ENCODE data around the gene TRIO. TPM values are rescaled to one million over a fixed set of nuclear protein-coding genes. Genes with fewer than 3 reads are reported as not detected.

The TRIO gene
- total and polyA plus RNA-seq, 10 of the 15 experiments (the other 5 are each of a cell fraction or from before 2014, with no cell fraction given): 5.1 to 96.4 (median 44.6) TPM

- TF ChIP-seq NFYB (IDR thresholded peaks at IDR 0.05; ENCODE audit: insufficient read depth, low read depth, low read length) (no peak), MEF2A (IDR thresholded peaks at IDR 0.05; ENCODE audit: insufficient read depth, low read depth, low read length) (no peak), NRF1 (conservative IDR thresholded peaks at IDR 0.05; ENCODE audit: low read depth, low read length) (no peak), IKZF2 (IDR thresholded peaks at IDR 0.05) (no peak), CEBPB (IDR thresholded peaks at IDR 0.05; ENCODE audit: borderline replicate concordance in 1 of 2, low read depth in 2 of 2, low read length in 2 of 2) (no peak)
- TF ChIP-seq, protein P1, sequence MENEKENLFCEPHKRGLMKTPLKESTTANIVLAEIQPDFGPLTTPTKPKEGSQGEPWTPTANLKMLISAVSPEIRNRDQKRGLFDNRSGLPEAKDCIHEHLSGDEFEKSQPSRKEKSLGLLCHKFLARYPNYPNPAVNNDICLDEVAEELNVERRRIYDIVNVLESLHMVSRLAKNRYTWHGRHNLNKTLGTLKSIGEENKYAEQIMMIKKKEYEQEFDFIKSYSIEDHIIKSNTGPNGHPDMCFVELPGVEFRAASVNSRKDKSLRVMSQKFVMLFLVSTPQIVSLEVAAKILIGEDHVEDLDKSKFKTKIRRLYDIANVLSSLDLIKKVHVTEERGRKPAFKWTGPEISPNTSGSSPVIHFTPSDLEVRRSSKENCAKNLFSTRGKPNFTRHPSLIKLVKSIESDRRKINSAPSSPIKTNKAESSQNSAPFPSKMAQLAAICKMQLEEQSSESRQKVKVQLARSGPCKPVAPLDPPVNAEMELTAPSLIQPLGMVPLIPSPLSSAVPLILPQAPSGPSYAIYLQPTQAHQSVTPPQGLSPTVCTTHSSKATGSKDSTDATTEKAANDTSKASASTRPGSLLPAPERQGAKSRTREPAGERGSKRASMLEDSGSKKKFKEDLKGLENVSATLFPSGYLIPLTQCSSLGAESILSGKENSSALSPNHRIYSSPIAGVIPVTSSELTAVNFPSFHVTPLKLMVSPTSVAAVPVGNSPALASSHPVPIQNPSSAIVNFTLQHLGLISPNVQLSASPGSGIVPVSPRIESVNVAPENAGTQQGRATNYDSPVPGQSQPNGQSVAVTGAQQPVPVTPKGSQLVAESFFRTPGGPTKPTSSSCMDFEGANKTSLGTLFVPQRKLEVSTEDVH (IDR thresholded peaks at IDR 0.05; ENCODE audit: low read depth, partially characterized antibody): no peak
Measured at GRCh38 chr5:14399054-14399692, 256.0 kb downstream of the TRIO start (continued).

- SMC1A ChIA-PET (ENCODE audit: uncharacterized antibody, unreplicated experiment): interaction anchor here (0.7 to 3.5 kb wide), 12 partner anchors 9 to 413 kb away, joined by 3 to 29 read pairs (median 4); no protein-coding TSS in a partner anchor
- Histone ChIP-seq H3K4me2 (ENCODE audit: control insufficient read depth, insufficient read depth) (no peak overlapping the region), H3K4me1 (ENCODE audit: control insufficient read depth, insufficient read depth, low read length) (no peaks in the 10 kb centered on the region), H3K9me3 (replicated peaks; ENCODE audit: control insufficient read depth, insufficient read depth, low read length) (no peaks in the 10 kb centered on the region; the same call in 2 of the 3 replicates), H3K79me2 (ENCODE audit: control insufficient read depth, insufficient read depth, low read length) (no peaks in the 10 kb centered on the region), H3K9ac (ENCODE audit: control insufficient read depth, insufficient read depth, low read length) (no peak overlapping the region), H3K4me3 (no peak overlapping the region), H2AFZ (ENCODE audit: control insufficient read depth, low read depth, low read length) (no peak overlapping the region), H3K36me3 (ENCODE audit: control insufficient read depth in 2 of 2, insufficient read depth in 2 of 2, low read length in 1 of 2) (peaks cover 2 to 39% of the 10 kb centered on the region in 2 experiments), H4K20me1 (ENCODE audit: control insufficient read depth, insufficient read depth) (no peaks in the 10 kb centered on the region), H3K27ac (ENCODE audit: control insufficient read depth, insufficient read depth) (no peak overlapping the region), H3K27me3 (replicated peaks in 1 of 2; ENCODE audit: control insufficient read depth in 2 of 2, insufficient read depth in 2 of 2, low read length in 1 of 2) (no peaks in the 10 kb centered on the region)
- RAD21 ChIA-PET (ENCODE audit: unreplicated experiment): interaction anchor here (4.0 kb wide), 1 partner anchor 248 kb away, joined by 25 read pairs; no protein-coding TSS in a partner anchor
- POLR2A ChIA-PET: no interaction called here
- no TSS peak for BruUV-seq (replicated peaks)
- CTCF ChIA-PET: interaction anchor here (0.5 to 2.7 kb wide), 17 partner anchors 8 to 614 kb away, joined by 3 to 59 read pairs (median 5); no protein-coding TSS in a partner anchor
- ATAC-seq (no peak), FAIRE-seq (no peak), DNase-seq (ENCODE audit: low read depth, low spot score) (no peak)
- WGBS (ENCODE audit: insufficient coverage, insufficient replicate concordance, low lambda C conversion rate, missing lambda C conversion rate): 100% methylated on average over 2 of the region's 2 CpGs
- in situ Hi-C loops (cut with MboI): no loop called here
- intact Hi-C loops (cut with micrococcal nuclease; ENCODE audit: unreplicated experiment): no loop called here
- TF ChIP-seq SREBF2 (IDR thresholded peaks at IDR 0.05; ENCODE audit: low read length) (no peak), MYC (IDR thresholded peaks at IDR 0.05; ENCODE audit: insufficient read depth, insufficient read length, insufficient replicate concordance, low read length, severe bottlenecking) (no peak), POU2F2 (IDR thresholded peaks at IDR 0.05; ENCODE audit: borderline replicate concordance, low read depth, low read length) (no peak), NFYB (IDR thresholded peaks at IDR 0.05; ENCODE audit: insufficient read depth, low read depth, low read length) (no peak), POLR2AphosphoS5 (IDR thresholded peaks at IDR 0.05; ENCODE audit: low read length) (no peak), TCF12 (IDR thresholded peaks at IDR 0.05; ENCODE audit: low read depth, low read length) (no peak), CBFB (IDR thresholded peaks at IDR 0.05; ENCODE audit: low read depth) (no peak), GATAD2B (conservative IDR thresholded peaks at IDR 0.05; ENCODE audit: low read depth) (no peak), NR2C1 (IDR thresholded peaks at IDR 0.05) (no peak), EP300 (IDR thresholded peaks at IDR 0.05; ENCODE audit: borderline replicate concordance in 1 of 2, control insufficient read depth in 1 of 2, low read depth in 2 of 2, low read length in 2 of 2) (no peak)
- TF ChIP-seq, protein P2, sequence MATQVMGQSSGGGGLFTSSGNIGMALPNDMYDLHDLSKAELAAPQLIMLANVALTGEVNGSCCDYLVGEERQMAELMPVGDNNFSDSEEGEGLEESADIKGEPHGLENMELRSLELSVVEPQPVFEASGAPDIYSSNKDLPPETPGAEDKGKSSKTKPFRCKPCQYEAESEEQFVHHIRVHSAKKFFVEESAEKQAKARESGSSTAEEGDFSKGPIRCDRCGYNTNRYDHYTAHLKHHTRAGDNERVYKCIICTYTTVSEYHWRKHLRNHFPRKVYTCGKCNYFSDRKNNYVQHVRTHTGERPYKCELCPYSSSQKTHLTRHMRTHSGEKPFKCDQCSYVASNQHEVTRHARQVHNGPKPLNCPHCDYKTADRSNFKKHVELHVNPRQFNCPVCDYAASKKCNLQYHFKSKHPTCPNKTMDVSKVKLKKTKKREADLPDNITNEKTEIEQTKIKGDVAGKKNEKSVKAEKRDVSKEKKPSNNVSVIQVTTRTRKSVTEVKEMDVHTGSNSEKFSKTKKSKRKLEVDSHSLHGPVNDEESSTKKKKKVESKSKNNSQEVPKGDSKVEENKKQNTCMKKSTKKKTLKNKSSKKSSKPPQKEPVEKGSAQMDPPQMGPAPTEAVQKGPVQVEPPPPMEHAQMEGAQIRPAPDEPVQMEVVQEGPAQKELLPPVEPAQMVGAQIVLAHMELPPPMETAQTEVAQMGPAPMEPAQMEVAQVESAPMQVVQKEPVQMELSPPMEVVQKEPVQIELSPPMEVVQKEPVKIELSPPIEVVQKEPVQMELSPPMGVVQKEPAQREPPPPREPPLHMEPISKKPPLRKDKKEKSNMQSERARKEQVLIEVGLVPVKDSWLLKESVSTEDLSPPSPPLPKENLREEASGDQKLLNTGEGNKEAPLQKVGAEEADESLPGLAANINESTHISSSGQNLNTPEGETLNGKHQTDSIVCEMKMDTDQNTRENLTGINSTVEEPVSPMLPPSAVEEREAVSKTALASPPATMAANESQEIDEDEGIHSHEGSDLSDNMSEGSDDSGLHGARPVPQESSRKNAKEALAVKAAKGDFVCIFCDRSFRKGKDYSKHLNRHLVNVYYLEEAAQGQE (IDR thresholded peaks at IDR 0.05; ENCODE audit: low read depth, low read length): no peak
Measured at GRCh38 chr5:14400085-14400484, 256.9 kb downstream of the TRIO start.
